NCI-H1694 (cell line): ENCODE results near the gene ABHD6.
A peak's percentile ranks its signal among the peaks of the same experiment; 100 is the strongest.
"Not testable (repeated sequence)": the region's sequence is repeated elsewhere in the genome, so short reads cannot be mapped to it uniquely, and the experiment has no call there.

Experiments used
- DNase-seq: peaks from one replicate; lab custom pipeline; 2025; lab: John Stamatoyannopoulos, UW

Gene ABHD6

GRCh38 chr3:58274027-58274614, 36.5 kb downstream of the ABHD6 start:
- no peak for DNase-seq

- DNase-seq = no peak
These were observed 43.5 kb downstream of the ABHD6 start for GRCh38 chr3:58281069-58281468.

GRCh38 chr3:58285334-58285733, 47.7 kb downstream of the ABHD6 start:
- DNase-seq = no peak

GRCh38 chr3:58287354-58287753, 49.8 kb downstream of the ABHD6 start:
- DNase-seq = no peak

GRCh38 chr3:58288011-58288728, 50.6 kb downstream of the ABHD6 start:
- no peak for DNase-seq

GRCh38 chr3:58288964-58289613, 51.5 kb downstream of the ABHD6 start:
- DNase-seq = not testable (repeated sequence)

- not testable (repeated sequence) for DNase-seq
These were observed 52.9 kb downstream of the ABHD6 start for GRCh38 chr3:58290446-58290845.

GRCh38 chr3:58291671-58292338, 54.2 kb downstream of the ABHD6 start:
- no peak for DNase-seq

- no peak for DNase-seq
These were observed 55.3 kb downstream of the ABHD6 start for GRCh38 chr3:58292866-58293265.

- DNase-seq = no peak
These were observed 55.9 kb downstream of the ABHD6 start for GRCh38 chr3:58293516-58293915.

- no peak for DNase-seq
These were observed 58.7 kb downstream of the ABHD6 start for GRCh38 chr3:58296269-58296668.

GRCh38 chr3:58296843-58297242, 59.3 kb downstream of the ABHD6 start:
- no peak for DNase-seq

GRCh38 chr3:58298190-58298589, 60.6 kb downstream of the ABHD6 start:
- no peak for DNase-seq

- DNase-seq = no peak
These were observed 61.5 kb downstream of the ABHD6 start for GRCh38 chr3:58299075-58299474.

- DNase-seq = no peak
These were observed 62.4 kb downstream of the ABHD6 start for GRCh38 chr3:58299839-58300516.

GRCh38 chr3:58305882-58306711, 68.5 kb downstream of the ABHD6 start, which contains the start of the genes HTD2 and RPP14:
Gene HTD2 (plus strand): TSS chr3:58306520. CDS start chr3:58317614, 11,094 bp downstream.
Gene RPP14 (plus strand): TSS chr3:58306245. CDS start chr3:58310330, 4,085 bp downstream.
- DNase-seq = peak; percentile 62

- DNase-seq = no peak
These were observed 70.1 kb downstream of the ABHD6 start for GRCh38 chr3:58307639-58308215.

- no peak for DNase-seq
These were observed 71.1 kb downstream of the ABHD6 start for GRCh38 chr3:58308728-58309127.

GRCh38 chr3:58317811-58318210, 80.2 kb downstream of the ABHD6 start:
- DNase-seq = no peak

- no peak for DNase-seq
These were observed 84.2 kb downstream of the ABHD6 start for GRCh38 chr3:58321791-58322190.

GRCh38 chr3:58322793-58323192, 85.2 kb downstream of the ABHD6 start:
- no peak for DNase-seq
